Lung (tissue), 12 donors: ENCODE data around the gene FH. TPM values are rescaled to one million over a fixed set of nuclear protein-coding genes. Genes with fewer than 3 reads are reported as not detected.
A peak's percentile ranks its signal among the peaks of the same experiment; 100 is the strongest.

ENCODE experiments used
- ATAC-seq: fragments of 200-7000 bp; cut with Tn5 transposase; one replicate; pipeline ENCODE4 v1.9.1; 2020; ENCODE audit warnings: moderate number of reproducible peaks; ENCODE audit not compliant: insufficient read depth, low FRiP score
- DNase-seq, 3 donors: peaks; one replicate each; pipeline ENCODE4 v3.0.0-alpha.2; 2013 to 2017
- H3K27ac ChIP-seq, 2 donors: one replicate each; pipeline ENCODE4 v1.5.1; 2013; ENCODE audit warnings: mild to moderate bottlenecking in 2 of 2, moderate library complexity in 2 of 2, control low read depth in 1 of 2, inconsistent platforms in 1 of 2, low read depth in 1 of 2, low read length in 1 of 2
- H3K27me3 ChIP-seq, 3 donors: one replicate each; pipeline ENCODE4 v1.5.1; 2013; ENCODE audit warnings: low read length in 2 of 3; ENCODE audit not compliant: control insufficient read depth in 3 of 3, insufficient read depth in 3 of 3
- H3K36me3 ChIP-seq, 4 donors: one replicate each; pipeline ENCODE4 v1.5.1; 2013; ENCODE audit warnings: low read length in 4 of 4, mild to moderate bottlenecking in 1 of 4, moderate library complexity in 1 of 4; ENCODE audit not compliant: control insufficient read depth in 4 of 4, insufficient read depth in 4 of 4
- H3K4me1 ChIP-seq, 5 donors: one replicate each; pipeline ENCODE4 v1.5.1; 2013; ENCODE audit warnings: low read length in 5 of 5, mild to moderate bottlenecking in 2 of 5, moderate library complexity in 1 of 5; ENCODE audit not compliant: control insufficient read depth in 5 of 5, insufficient read depth in 5 of 5
- H3K4me3 ChIP-seq: one replicate; pipeline ENCODE4 v1.5.1; 2013; ENCODE audit warnings: mild to moderate bottlenecking, control low read depth, moderate library complexity
- H3K9ac ChIP-seq, 2 donors: one replicate each; pipeline ENCODE4 v1.5.1; 2013; ENCODE audit warnings: low read length in 2 of 2, control low read depth in 1 of 2; ENCODE audit not compliant: insufficient read depth in 1 of 2
- H3K9me3 ChIP-seq, 4 donors: one replicate each; pipeline ENCODE4 v1.5.1; 2013; ENCODE audit warnings: low read length in 3 of 4, mild to moderate bottlenecking in 1 of 4, moderate library complexity in 1 of 4; ENCODE audit not compliant: control insufficient read depth in 4 of 4, insufficient read depth in 3 of 4
- WGBS, 2 donors: extraction: QIAGEN DNeasy Blood & Tissue Kit; methylation state at CpG; one replicate each; pipeline ENCODE4 v1.1.7; 2013; 5-methylcytosine and 5-hydroxymethylcytosine counted together
- polyA plus RNA-seq, 2 donors: library from polyadenylated mRNA; stranded (reverse); fragments of 200-250 nt; gene quantifications; one replicate each; pipeline ENCODE4 v1.2.1, GENCODE V29; 2013
- total RNA-seq, 2 donors: library from RNA; depleted of rRNA in 1 of 2; stranded (reverse); fragments of >200 nt in 1 of 2; gene quantifications; one replicate each; pipeline ENCODE4 v1.2.1, GENCODE V29; 2014 to 2021
- TF ChIP-seq, protein P1 (sequence below): IDR thresholded peaks from 2 replicates; pipeline ENCODE4 v1.5.1; 2012; ENCODE audit warnings: mild to moderate bottlenecking; ENCODE audit errors: control extremely low read depth, extremely low read depth
- donor health status: control.
- donor health status: control.
- donor health status: Bipolar disorder and iron deficiency.
- donor health status: healthy.
- donor health status: DM: yes; HTN: yes; CAD: no.

FH gene
- total and polyA plus RNA-seq, 4 donors: 41.3 to 49.6 (median 43.4) TPM

DNA sequence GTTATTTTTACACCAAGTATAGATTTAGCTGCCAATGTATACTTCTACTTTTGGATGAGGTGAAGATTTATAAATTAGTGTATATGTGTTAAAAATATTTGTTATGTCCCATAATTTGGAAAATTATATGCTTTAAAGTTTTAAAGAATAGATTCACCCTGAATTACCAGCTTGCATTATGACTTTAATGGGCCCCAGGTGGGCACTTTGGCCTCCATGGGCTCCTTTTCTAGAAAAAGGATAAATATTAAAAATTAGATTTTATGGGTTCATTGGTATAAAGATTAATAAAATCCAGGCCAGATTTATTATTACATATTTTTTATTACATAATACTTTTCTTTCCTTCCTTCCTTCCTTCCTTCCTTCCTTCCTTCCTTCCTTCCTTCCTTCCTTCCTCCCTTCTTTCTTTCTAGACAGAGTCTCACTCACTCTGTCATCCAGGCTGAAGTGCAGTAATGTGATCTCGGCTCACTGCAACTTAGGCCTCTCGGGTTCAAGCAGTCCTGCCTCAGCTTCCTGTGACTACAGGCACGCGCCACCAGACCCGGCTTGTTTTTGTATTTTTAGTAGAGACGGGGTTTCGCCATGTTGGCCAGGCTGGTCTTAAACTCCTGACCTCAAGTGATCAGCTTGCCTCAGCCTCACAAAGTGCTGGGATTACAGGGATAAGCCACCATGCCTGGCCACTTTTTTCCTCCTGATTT, 34.5 kb upstream of the FH start:
- 71 to 79% methylated on average over 7 of the region's 7 CpGs for WGBS, 2 donors

DNA sequence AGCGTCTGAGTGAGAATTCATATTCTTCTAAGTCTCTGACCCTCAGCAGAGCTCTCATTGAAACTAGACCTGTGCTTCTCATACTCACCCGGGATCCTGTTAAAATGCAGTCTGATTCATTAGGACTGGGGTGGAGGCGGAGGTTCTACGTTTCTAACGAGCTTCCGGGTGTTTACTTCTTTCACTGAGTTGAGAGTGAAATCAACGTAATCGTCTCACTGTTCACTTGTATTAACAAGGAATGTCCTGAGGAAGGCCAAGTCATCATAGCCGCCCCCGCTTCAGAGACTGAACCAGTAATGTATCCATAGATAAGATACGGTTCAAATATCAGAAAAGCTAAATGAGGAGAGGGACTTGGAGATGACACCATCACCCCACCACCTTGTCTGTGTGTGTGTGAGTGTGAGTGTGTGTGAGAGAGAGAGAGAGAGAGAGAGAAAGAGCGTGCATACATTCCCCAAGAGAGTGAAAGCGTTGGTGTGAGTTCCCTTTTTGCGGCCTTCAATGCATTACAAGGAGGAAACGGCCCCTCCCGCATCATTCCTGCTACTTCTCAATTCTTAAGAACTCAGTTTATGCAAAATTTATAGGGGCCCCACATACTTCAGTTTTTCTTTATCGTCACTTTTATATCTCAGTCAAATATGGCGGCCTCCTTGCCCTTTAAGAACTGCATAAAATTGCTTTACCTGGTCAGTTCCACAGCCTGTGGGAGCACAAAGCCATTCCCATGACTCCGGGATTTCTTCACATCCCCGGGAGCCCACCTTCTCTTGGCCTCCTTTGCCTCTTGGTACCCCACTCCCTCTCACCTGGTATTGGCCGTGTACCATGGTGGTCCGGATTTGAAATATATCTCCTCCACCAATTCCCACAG, 32.4 kb upstream of the FH start:
- H3K9ac ChIP-seq: no peak overlapping the region
- 33 to 52% methylated on average over 22 of the region's 22 CpGs for WGBS, 2 donors
- H3K27me3 ChIP-seq: no peaks in the 10 kb centered on the region
- ATAC-seq (peak; percentile 66), DNase-seq (peak in 1 of 3 donors; percentile 11)
- TF ChIP-seq, protein P1, sequence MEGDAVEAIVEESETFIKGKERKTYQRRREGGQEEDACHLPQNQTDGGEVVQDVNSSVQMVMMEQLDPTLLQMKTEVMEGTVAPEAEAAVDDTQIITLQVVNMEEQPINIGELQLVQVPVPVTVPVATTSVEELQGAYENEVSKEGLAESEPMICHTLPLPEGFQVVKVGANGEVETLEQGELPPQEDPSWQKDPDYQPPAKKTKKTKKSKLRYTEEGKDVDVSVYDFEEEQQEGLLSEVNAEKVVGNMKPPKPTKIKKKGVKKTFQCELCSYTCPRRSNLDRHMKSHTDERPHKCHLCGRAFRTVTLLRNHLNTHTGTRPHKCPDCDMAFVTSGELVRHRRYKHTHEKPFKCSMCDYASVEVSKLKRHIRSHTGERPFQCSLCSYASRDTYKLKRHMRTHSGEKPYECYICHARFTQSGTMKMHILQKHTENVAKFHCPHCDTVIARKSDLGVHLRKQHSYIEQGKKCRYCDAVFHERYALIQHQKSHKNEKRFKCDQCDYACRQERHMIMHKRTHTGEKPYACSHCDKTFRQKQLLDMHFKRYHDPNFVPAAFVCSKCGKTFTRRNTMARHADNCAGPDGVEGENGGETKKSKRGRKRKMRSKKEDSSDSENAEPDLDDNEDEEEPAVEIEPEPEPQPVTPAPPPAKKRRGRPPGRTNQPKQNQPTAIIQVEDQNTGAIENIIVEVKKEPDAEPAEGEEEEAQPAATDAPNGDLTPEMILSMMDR: no peak
- H3K4me3 ChIP-seq: no peak overlapping the region
- H3K36me3 ChIP-seq: no peaks in the 10 kb centered on the region
- H3K27ac ChIP-seq: peak overlapping the region in 1 of 2 donors; percentile 35
- H3K4me1 ChIP-seq: no peaks in the 10 kb centered on the region
- no peaks in the 10 kb centered on the region for H3K9me3 ChIP-seq

More for the DNA sequence above, 34.5 kb upstream of the FH start:
- H3K9ac ChIP-seq: no peak overlapping the region
- ATAC-seq (no peak), DNase-seq (no peak)
- TF ChIP-seq, protein P1: no peak
- no peak overlapping the region for H3K27ac ChIP-seq
- H3K36me3 ChIP-seq: no peaks in the 10 kb centered on the region
- H3K4me3 ChIP-seq: no peak overlapping the region
- H3K4me1 ChIP-seq: no peaks in the 10 kb centered on the region
- no peaks in the 10 kb centered on the region for H3K9me3 ChIP-seq
- no peaks in the 10 kb centered on the region for H3K27me3 ChIP-seq

DNA sequence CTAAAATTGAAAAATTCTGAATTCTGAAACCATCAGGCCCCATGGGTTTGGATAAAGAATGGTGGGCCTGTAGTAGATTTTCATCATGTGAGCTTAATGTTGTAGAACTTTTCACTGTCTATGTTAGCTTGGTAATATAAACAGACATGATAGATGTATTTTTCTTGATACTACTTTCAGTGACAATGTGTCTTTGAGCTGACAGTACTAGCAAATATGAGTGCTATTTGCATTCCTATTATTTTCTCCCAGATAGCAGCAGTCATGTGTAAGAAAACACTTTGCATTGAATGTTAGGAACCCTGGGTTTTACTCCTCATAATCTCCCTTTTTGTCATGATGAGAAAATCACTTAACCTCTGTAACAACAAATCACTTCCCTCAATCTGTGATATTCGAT, 30.8 kb upstream of the FH start:
- 82 to 86% methylated on average over 1 of the region's 1 CpG for WGBS, 2 donors
- Histone ChIP-seq H3K27me3 (no peaks in the 10 kb centered on the region), H3K36me3 (no peaks in the 10 kb centered on the region), H3K9ac (no peak overlapping the region), H3K4me3 (no peak overlapping the region), H3K9me3 (no peaks in the 10 kb centered on the region), H3K4me1 (no peaks in the 10 kb centered on the region), H3K27ac (no peak overlapping the region)
- no peak for DNase-seq
- TF ChIP-seq, protein P1: no peak
- no peak for ATAC-seq
